AG04449 (cell line): ENCODE data around the gene ZNF576.
"Not testable (repeated sequence)": the region's sequence is repeated elsewhere in the genome, so short reads cannot be mapped to it uniquely, and the experiment has no call there.

ENCODE experiments used
- CTCF ChIA-PET: fragments of 350-600 bp; formaldehyde crosslinking; extraction: SDS; loops from one replicate; lab custom pipeline; 2021; ENCODE audit warnings: antibody characterized with exemption; lab: Yijun Ruan, JAX
- POLR2A ChIA-PET: fragments of 400-600, 350-600 bp; formaldehyde crosslinking; extraction: SDS; loops from one replicate; lab custom pipeline; 2020; ENCODE audit warnings: antibody characterized with exemption, inconsistent platforms; lab: Yijun Ruan, JAX
- DNase-seq: peaks from one replicate; pipeline ENCODE4 v3.0.0-alpha.2; 2010; ENCODE audit warnings: low read depth, low spot score
- H3K4me3 ChIP-seq: 2 replicates; pipeline ENCODE4 v1.5.1; 2011; ENCODE audit warnings: low read depth, mild to moderate bottlenecking, control low read depth, low read length
- CTCF ChIP-seq: IDR thresholded peaks from one replicate; pipeline ENCODE4 v1.5.1; 2011; ENCODE audit warnings: mild to moderate bottlenecking, moderate library complexity, low read length, control low read depth, inconsistent platforms; ENCODE audit not compliant: insufficient read depth; ENCODE audit errors: missing control alignments

Gene ZNF576

GRCh38 chr19:43595999-43596841, at the start of gene ZNF576, which contains the start of gene IRGQ:
TSS of gene ZNF576 (plus strand) at chr19:43596595. CDS start at chr19:43597109, 514 bp downstream.
TSS of gene IRGQ (minus strand) at chr19:43596134. CDS start at chr19:43595338, 796 bp downstream.
- ChIA-PET POLR2A (interaction anchor here (0.6 to 1.7 kb wide), 6 partner anchors 10 to 79 kb away, joined by 3 to 6 read pairs (median 4); no protein-coding TSS in a partner anchor), CTCF (interaction anchor here (0.9 to 4.9 kb wide), 12 partner anchors 10 to 216 kb away, joined by 3 to 68 read pairs (median 5); no protein-coding TSS in a partner anchor)
- peak; percentile 90 for DNase-seq
- TF ChIP-seq CTCF, result no peak
- peak within 1 kb of the TSS; percentile 79 for H3K4me3 ChIP-seq

- H3K4me3 ChIP-seq, POLR2A ChIA-PET, DNase-seq: not testable (repeated sequence)
- CTCF ChIA-PET, result interaction anchor here (1.5 kb wide), 1 partner anchor 9 kb away, joined by 4 read pairs; no protein-coding TSS in a partner anchor
These were observed 48.5 kb upstream of the ZNF576 start for GRCh38 chr19:43547926-43548325.

GRCh38 chr19:43548706-43549105, 47.7 kb upstream of the ZNF576 start:
- no peak for TF ChIP-seq CTCF
- DNase-seq, result no peak
- ChIA-PET CTCF (interaction anchor here (0.6 to 2.2 kb wide), 3 partner anchors 8 to 14 kb away, joined by 3 to 7 read pairs (median 4); no protein-coding TSS in a partner anchor), POLR2A (no interaction called here)
- H3K4me3 ChIP-seq, result no peak overlapping the region

GRCh38 chr19:43551399-43552197, 44.8 kb upstream of the ZNF576 start:
- no peak overlapping the region for H3K4me3 ChIP-seq
- no peak for TF ChIP-seq CTCF
- POLR2A ChIA-PET, result no interaction called here
- DNase-seq, result no peak
- CTCF ChIA-PET, result interaction anchor here (5.3 to 10.5 kb wide), 2 partner anchors 12 kb away, joined by 45 to 208 read pairs; partner anchors contain the start of gene ZNF575

GRCh38 chr19:43552198-43552450, 44.3 kb upstream of the ZNF576 start:
- DNase-seq, result no peak
- no peak overlapping the region for H3K4me3 ChIP-seq
- CTCF ChIA-PET, result interaction anchor here (3.8 to 10.5 kb wide), 3 partner anchors 11 to 43 kb away, joined by 42 to 208 read pairs (median 45); partner anchors contain the start of genes IRGQ, ZNF575 and ZNF576
- POLR2A ChIA-PET, result no interaction called here
- no peak for TF ChIP-seq CTCF

GRCh38 chr19:43552616-43553015, 43.8 kb upstream of the ZNF576 start:
- no peak for DNase-seq
- no peak for TF ChIP-seq CTCF
- H3K4me3 ChIP-seq, result no peak overlapping the region
- ChIA-PET CTCF (interaction anchor here (0.9 to 10.5 kb wide), 6 partner anchors 11 to 262 kb away, joined by 3 to 208 read pairs (median 22); partner anchors contain the start of genes IRGQ, ZNF575 and ZNF576), POLR2A (no interaction called here)
